GM23338 (cell line): ENCODE data around the gene RAD51B. TPM values are rescaled to one million over a fixed set of nuclear protein-coding genes. Genes with fewer than 3 reads are reported as not detected.

ENCODE experiments used
- ATAC-seq: fragments of 200-7000 bp; cut with Tn5 transposase; 3 replicates; pipeline ENCODE4 v1.9.1; 2020
- DNase-seq: peaks from one replicate; pipeline ENCODE4 v3.0.0-alpha.2; 2015; ENCODE audit warnings: low spot score
- H2AFZ ChIP-seq: fragments of 200-600 bp; sonication (generic); 2 replicates; pipeline ENCODE4 v1.8.0; 2016; ENCODE audit warnings: antibody characterized with exemption, mild to moderate bottlenecking, moderate library complexity
- H3F3A ChIP-seq: fragments of 200-600 bp; sonication (generic); replicated peaks from 2 replicates; pipeline ENCODE4 v1.8.0; 2017; ENCODE audit warnings: antibody characterized with exemption, mixed run types, low read depth
- H3K27ac ChIP-seq: fragments of 200-600 bp; sonication (generic); 2 replicates; pipeline ENCODE4 v1.6.1; 2016; ENCODE audit warnings: low read depth
- H3K27me3 ChIP-seq: fragments of 200-600 bp; sonication (generic); 2 replicates; pipeline ENCODE4 v1.8.0; 2016; ENCODE audit warnings: mild to moderate bottlenecking, mixed run types, moderate library complexity; ENCODE audit not compliant: insufficient read depth
- H3K36me3 ChIP-seq: fragments of 200-600 bp; sonication (generic); 2 replicates; pipeline ENCODE4 v1.8.0; 2016; ENCODE audit warnings: mild to moderate bottlenecking; ENCODE audit not compliant: insufficient read depth
- H3K4me1 ChIP-seq: fragments of 200-600 bp; sonication (generic); 2 replicates; pipeline ENCODE4 v1.8.0; 2016; ENCODE audit warnings: mild to moderate bottlenecking, moderate library complexity; ENCODE audit not compliant: insufficient read depth
- H3K4me2 ChIP-seq: fragments of 200-600 bp; sonication (generic); 2 replicates; pipeline ENCODE4 v1.7.1; 2017; ENCODE audit warnings: mixed run types
- H3K4me3 ChIP-seq: fragments of 200-600 bp; sonication (generic); 2 replicates; pipeline ENCODE4 v1.6.1; 2016; ENCODE audit warnings: mixed run types
- H3K79me2 ChIP-seq: fragments of 200-600 bp; sonication (generic); replicated peaks from 2 replicates; pipeline ENCODE4 v1.8.0; 2017; ENCODE audit warnings: mild to moderate bottlenecking; ENCODE audit not compliant: insufficient read depth
- H3K9me2 ChIP-seq: fragments of 200-600 bp; sonication (generic); 2 replicates; pipeline ENCODE4 v1.8.0; 2017; ENCODE audit not compliant: insufficient read depth
- H4K20me1 ChIP-seq: fragments of 200-600 bp; sonication (generic); replicated peaks from 2 replicates; pipeline ENCODE4 v1.8.0; 2017; ENCODE audit warnings: mild to moderate bottlenecking; ENCODE audit not compliant: insufficient read depth
- H3K27ac Mint-ChIP-seq: 2 replicates; pipeline ENCODE4 v1.8.0; 2020; ENCODE audit warnings: inconsistent platforms, mild to moderate bottlenecking, moderate library complexity, mixed read lengths
- H3K27me3 Mint-ChIP-seq: 3 replicates; pipeline ENCODE4 v1.8.0; 2022; ENCODE audit warnings: low read depth, mild to moderate bottlenecking, moderate library complexity, mixed read lengths, inconsistent platforms; ENCODE audit not compliant: insufficient read depth, poor library complexity
- H3K36me3 Mint-ChIP-seq: 3 replicates; pipeline ENCODE4 v1.8.0; 2021; ENCODE audit warnings: low read depth, mild to moderate bottlenecking, inconsistent platforms, moderate library complexity, mixed read lengths
- H3K4me1 Mint-ChIP-seq: 3 replicates; pipeline ENCODE4 v1.8.0; 2020; ENCODE audit warnings: mild to moderate bottlenecking, inconsistent platforms, mixed read lengths
- H3K4me3 Mint-ChIP-seq: 3 replicates; pipeline ENCODE4 v1.8.0; 2021; ENCODE audit warnings: moderate library complexity, mild to moderate bottlenecking, inconsistent platforms, mixed read lengths
- H3K9me3 Mint-ChIP-seq: 3 replicates; pipeline ENCODE4 v1.8.0; 2020; ENCODE audit warnings: moderate library complexity, mild to moderate bottlenecking, inconsistent platforms, mixed read lengths
- CREB1 ChIP-seq: fragments of 250-450 bp; sonication (Bioruptor Pico); IDR thresholded peaks from 2 replicates; pipeline ENCODE4 v1.5.0; 2020; ENCODE audit warnings: low read depth, mild to moderate bottlenecking, moderate library complexity
- CTCF ChIP-seq, 2 experiments: fragments of 200-600 bp in 1 of 2; sonication (generic) in 1 of 2; conservative IDR thresholded peaks; 2 replicates each; pipeline versions ENCODE4 v1.5.1 to v1.6.1; 2016 to 2017; ENCODE audit warnings: antibody characterized with exemption in 2 of 2, low read depth in 2 of 2, mild to moderate bottlenecking in 2 of 2, moderate library complexity in 1 of 2
- ETS1 ChIP-seq: IDR thresholded peaks from 2 replicates; pipeline ENCODE4 v1.6.1; 2016; ENCODE audit warnings: antibody characterized with exemption
- EZH2 ChIP-seq: fragments of 200-600 bp; sonication (generic); IDR thresholded peaks from one replicate; pipeline ENCODE4 v1.8.0; 2017; ENCODE audit warnings: antibody characterized with exemption, mild to moderate bottlenecking, low read depth; ENCODE audit not compliant: unreplicated experiment
- EZH2phosphoT487 ChIP-seq: fragments of 200-600 bp; sonication (generic); IDR thresholded peaks from one replicate; pipeline ENCODE4 v1.8.1; 2018; ENCODE audit warnings: antibody characterized with exemption; ENCODE audit not compliant: unreplicated experiment
- JUNB ChIP-seq: IDR thresholded peaks from one replicate; pipeline ENCODE4 v1.6.1; 2016; ENCODE audit warnings: antibody characterized with exemption; ENCODE audit not compliant: unreplicated experiment
- NANOG ChIP-seq: IDR thresholded peaks from 2 replicates; pipeline ENCODE4 v1.6.1; 2016; ENCODE audit warnings: antibody characterized with exemption, borderline replicate concordance
- POLR2AphosphoS5 ChIP-seq: IDR thresholded peaks from 2 replicates; pipeline ENCODE4 v1.6.1; 2016; ENCODE audit warnings: antibody characterized with exemption, low read depth
- REST ChIP-seq: IDR thresholded peaks from one replicate; pipeline ENCODE4 v1.6.1; 2018; ENCODE audit warnings: antibody characterized with exemption; ENCODE audit not compliant: unreplicated experiment
- STAT1 ChIP-seq: IDR thresholded peaks from one replicate; pipeline ENCODE4 v1.6.1; 2016; ENCODE audit warnings: antibody characterized with exemption; ENCODE audit not compliant: unreplicated experiment
- ZNF114 ChIP-seq: fragments of 250-450 bp; sonication (Bioruptor Pico); IDR thresholded peaks from 2 replicates; pipeline ENCODE4 v1.5.0; 2020; ENCODE audit warnings: mild to moderate bottlenecking, moderate library complexity
- ZNF331 ChIP-seq: fragments of 250-450 bp; sonication (Bioruptor Pico); IDR thresholded peaks from 2 replicates; pipeline ENCODE4 v1.5.0; 2020; ENCODE audit warnings: low read depth, mild to moderate bottlenecking, moderate library complexity
- ZNF462 ChIP-seq: fragments of 250-450 bp; sonication (Bioruptor Pico); IDR thresholded peaks from 2 replicates; pipeline ENCODE4 v1.5.0; 2020; ENCODE audit warnings: mild to moderate bottlenecking, moderate library complexity
- polyA plus RNA-seq: library from polyadenylated mRNA; unstranded; fragments of >200 nt; fragmentation: Nextera tagmentation; extraction: Ambion mirVana; gene quantifications from 2 replicates; pipeline ENCODE4 v1.2.1, GENCODE V29; 2016
- total RNA-seq: library from RNA; depleted of rRNA; stranded (reverse); fragments of >200 nt; shearing (Covaris generic); gene quantifications from 2 replicates; pipeline ENCODE4 v1.2.3, GENCODE V29; 2014

Gene RAD51B
- total and polyA plus RNA-seq, 2 experiments from 2014 or later = 15.7 to 29.1 TPM

- H3K4me2 ChIP-seq = no peak overlapping the region
- no peaks in the 10 kb centered on the region for H3K36me3 ChIP-seq
- H3K27ac Mint-ChIP-seq = no peak overlapping the region
- ATAC-seq (no peak), DNase-seq (no peak)
- no peaks in the 10 kb centered on the region for H3K27me3 ChIP-seq
- H3K27me3 Mint-ChIP-seq = no peaks in the 10 kb centered on the region
- H3K79me2 ChIP-seq = no peaks in the 10 kb centered on the region
- TF ChIP-seq STAT1 (no peak), ZNF462 (CRISPR knock-in tag) (no peak), ZNF331 (CRISPR knock-in tag) (no peak), ETS1 (no peak), ZNF114 (CRISPR knock-in tag) (no peak), NANOG (no peak), POLR2AphosphoS5 (no peak), CREB1 (no peak), EZH2 (no peak), REST (no peak), CTCF (conservative IDR thresholded peaks at IDR 0.05; ENCODE audit: low read depth in 2 of 2) (no peak), JUNB (no peak), EZH2phosphoT487 (no peak)
- peaks cover 11% of the 10 kb centered on the region for H3K4me1 Mint-ChIP-seq
- H3K27ac ChIP-seq = no peak overlapping the region
- peaks cover 4% of the 10 kb centered on the region; the same call in 1 of the 2 replicates for H3K9me2 ChIP-seq
- H2AFZ ChIP-seq = no peak overlapping the region
- H3F3A ChIP-seq = no peaks in the 10 kb centered on the region
- no peaks in the 10 kb centered on the region for H3K9me3 Mint-ChIP-seq
- no peaks in the 10 kb centered on the region for H3K36me3 Mint-ChIP-seq
- no peak overlapping the region for H3K4me3 Mint-ChIP-seq
- H3K4me1 ChIP-seq = no peaks in the 10 kb centered on the region
- H4K20me1 ChIP-seq = no peaks in the 10 kb centered on the region
- no peak overlapping the region for H3K4me3 ChIP-seq
These were observed 396.1 kb downstream of the RAD51B start for GRCh38 chr14:68215629-68216028.
